Liver (tissue), 9 donors: ENCODE measurements around the gene EPHA6. TPM values are rescaled to one million over a fixed set of nuclear protein-coding genes. Genes with fewer than 3 reads are reported as not detected.

Source experiments
- DNase-seq: peaks from one replicate; pipeline ENCODE4 v3.0.0-alpha.2; 2017; ENCODE audit warnings: low spot score
- H3K27ac ChIP-seq, 2 donors: one replicate each; pipeline ENCODE4 v1.7.0; 2013; ENCODE audit warnings: inconsistent platforms in 2 of 2, low read length in 2 of 2, control low read depth in 1 of 2, low read depth in 1 of 2, mild to moderate bottlenecking in 1 of 2
- H3K27me3 ChIP-seq, 4 donors: one replicate each; pipeline versions ENCODE4 v1.6.1 to v1.7.0; 2013; ENCODE audit warnings: low read length in 3 of 4, inconsistent platforms in 1 of 4, mild to moderate bottlenecking in 1 of 4, moderate library complexity in 1 of 4; ENCODE audit not compliant: control insufficient read depth in 4 of 4, insufficient read depth in 4 of 4
- H3K36me3 ChIP-seq, 4 donors: one replicate each; pipeline versions ENCODE4 v1.6.1 to v1.7.0; 2013; ENCODE audit warnings: low read length in 3 of 4, mild to moderate bottlenecking in 3 of 4, low read depth in 1 of 4, moderate library complexity in 1 of 4; ENCODE audit not compliant: control insufficient read depth in 4 of 4, insufficient read depth in 3 of 4
- H3K4me1 ChIP-seq, 4 donors: one replicate each; pipeline versions ENCODE4 v1.6.1 to v1.7.0; 2013; ENCODE audit warnings: low read length in 3 of 4, mild to moderate bottlenecking in 3 of 4, moderate library complexity in 1 of 4; ENCODE audit not compliant: control insufficient read depth in 4 of 4, insufficient read depth in 4 of 4
- H3K4me3 ChIP-seq, 3 donors: one replicate each; pipeline versions ENCODE4 v1.6.1 to v1.7.0; 2013; ENCODE audit warnings: low read length in 3 of 3, control low read depth in 1 of 3, low read depth in 1 of 3, mild to moderate bottlenecking in 1 of 3
- H3K9ac ChIP-seq, 2 donors: one replicate each; pipeline ENCODE4 v1.7.0; 2013; ENCODE audit warnings: low read length in 2 of 2, mild to moderate bottlenecking in 2 of 2, moderate library complexity in 2 of 2, control low read depth in 1 of 2, low read depth in 1 of 2
- H3K9me3 ChIP-seq, 4 donors: one replicate each; pipeline versions ENCODE4 v1.6.1 to v1.7.0; 2013; ENCODE audit warnings: low read length in 3 of 4; ENCODE audit not compliant: control insufficient read depth in 4 of 4
- EGR1 ChIP-seq, 2 donors: IDR thresholded peaks; 2 replicates each; pipeline ENCODE4 v1.6.1; 2016 to 2018; ENCODE audit warnings: antibody characterized with exemption in 2 of 2, low read depth in 2 of 2
- FOXA1 ChIP-seq: IDR thresholded peaks from 2 replicates; pipeline ENCODE4 v1.6.1; 2016; ENCODE audit warnings: antibody characterized with exemption
- FOXA2 ChIP-seq: IDR thresholded peaks from 2 replicates; pipeline ENCODE4 v1.6.1; 2016; ENCODE audit warnings: antibody characterized with exemption
- GABPA ChIP-seq, 2 donors: IDR thresholded peaks in 1 of 2; conservative IDR thresholded peaks in 1 of 2; 2 replicates each; pipeline ENCODE4 v1.6.1; 2016; ENCODE audit warnings: antibody characterized with exemption in 2 of 2, mild to moderate bottlenecking in 1 of 2, moderate library complexity in 1 of 2
- HNF4A ChIP-seq, 2 donors: conservative IDR thresholded peaks; 2 replicates each; pipeline ENCODE4 v1.6.1; 2016; ENCODE audit warnings: antibody characterized with exemption in 2 of 2, mild to moderate bottlenecking in 2 of 2
- HNF4G ChIP-seq: IDR thresholded peaks from 2 replicates; pipeline ENCODE4 v1.6.1; 2016; ENCODE audit warnings: antibody characterized with exemption
- JUND ChIP-seq, 2 donors: IDR thresholded peaks; 2 replicates each; pipeline ENCODE4 v1.6.1; 2016; ENCODE audit warnings: antibody characterized with exemption in 2 of 2
- NR2F2 ChIP-seq: IDR thresholded peaks from 2 replicates; pipeline ENCODE4 v1.6.1; 2016; ENCODE audit warnings: antibody characterized with exemption
- RAD21 ChIP-seq, 2 donors: IDR thresholded peaks; 2 replicates each; pipeline ENCODE4 v1.6.1; 2016; ENCODE audit warnings: antibody characterized with exemption in 2 of 2, mild to moderate bottlenecking in 2 of 2
- RXRA ChIP-seq, 2 donors: IDR thresholded peaks; 2 replicates each; pipeline ENCODE4 v1.6.1; 2017 to 2018; ENCODE audit warnings: antibody characterized with exemption in 2 of 2, mild to moderate bottlenecking in 1 of 2
- SP1 ChIP-seq: IDR thresholded peaks from 2 replicates; pipeline ENCODE4 v1.6.1; 2018; ENCODE audit warnings: antibody characterized with exemption, mild to moderate bottlenecking
- TAF1 ChIP-seq: conservative IDR thresholded peaks from 2 replicates; pipeline ENCODE4 v1.6.1; 2016; ENCODE audit warnings: antibody characterized with exemption, mild to moderate bottlenecking
- YY1 ChIP-seq: IDR thresholded peaks from 2 replicates; pipeline ENCODE4 v1.6.1; 2016; ENCODE audit warnings: antibody characterized with exemption, mild to moderate bottlenecking
- polyA plus RNA-seq, 2 donors: library from polyadenylated mRNA; stranded (reverse) in 1 of 2; unstranded in 1 of 2; fragments of 200-250 nt in 1 of 2; fragments of >200 nt in 1 of 2; fragmentation: Nextera tagmentation in 1 of 2; extraction: Ambion mirVana in 1 of 2; gene quantifications; one replicate each; pipeline versions ENCODE4 v1.2.1 to v1.2.3, GENCODE V29; 2013 to 2015
- total RNA-seq, 2 donors: library from RNA; depleted of rRNA; stranded (reverse); fragments of >200 nt; gene quantifications; one replicate each; pipeline ENCODE4 v1.2.3, GENCODE V29; 2014
- TF ChIP-seq, protein P1 (sequence below): IDR thresholded peaks from 2 replicates; pipeline ENCODE4 v1.6.1; 2016; ENCODE audit warnings: antibody characterized with exemption
- TF ChIP-seq, protein P2 (sequence below): IDR thresholded peaks from 2 replicates; pipeline ENCODE4 v1.6.1; 2016; ENCODE audit warnings: antibody characterized with exemption, mild to moderate bottlenecking
- TF ChIP-seq, protein P3 (sequence below): IDR thresholded peaks from 2 replicates; pipeline ENCODE4 v1.6.1; 2016; ENCODE audit warnings: antibody characterized with exemption
- TF ChIP-seq, protein P4 (sequence below): fragments of 150-350 bp; IDR thresholded peaks from 2 replicates; pipeline ENCODE4 v1.5.1; 2017; ENCODE audit warnings: improper control_type of control experiment, low read depth, low read length; ENCODE audit not compliant: missing input control
- TF ChIP-seq, protein P5 (sequence below): IDR thresholded peaks from 2 replicates; pipeline ENCODE4 v1.6.1; 2016; ENCODE audit warnings: antibody characterized with exemption
- donor health status: healthy.
- donor health status: healthy.
- donor health status: healthy.
- donor health status: healthy.
- donor health status: healthy.

The EPHA6 gene
- total and polyA plus RNA-seq, 4 donors = 0.05 to 0.17 (median 0.05) TPM; not detected in 1

DNA sequence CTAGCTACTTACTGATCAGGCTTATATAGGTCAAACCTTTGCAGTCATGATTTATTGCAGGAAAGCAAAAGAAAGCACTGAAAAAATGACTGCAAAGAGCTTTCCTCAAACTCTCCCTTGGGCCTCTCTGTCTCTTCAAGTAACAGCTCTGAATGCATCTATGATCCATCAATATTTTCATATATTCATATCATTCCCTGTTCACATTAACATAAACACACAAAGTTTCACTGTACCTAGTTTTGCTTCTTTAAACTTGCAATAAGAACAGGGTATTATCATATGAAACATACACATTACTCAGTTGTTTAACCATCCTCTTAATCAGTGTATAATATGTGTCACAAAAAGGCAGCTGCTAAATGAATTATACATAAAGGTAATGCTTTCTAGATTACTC is 842.2 kb downstream of the EPHA6 start:
- no peaks in the 10 kb centered on the region for H3K4me1 ChIP-seq
- no peak overlapping the region for H3K27ac ChIP-seq
- no peak for DNase-seq
- H3K9ac ChIP-seq = no peak overlapping the region
- peaks cover 0 to 4% (median 0%) of the 10 kb centered on the region in 4 donors for H3K27me3 ChIP-seq
- TF ChIP-seq RXRA (IDR thresholded peaks at IDR 0.05) (no peak), YY1 (no peak), HNF4G (no peak), JUND (IDR thresholded peaks at IDR 0.05) (no peak), GABPA (IDR thresholded peaks at IDR 0.05 in 1 of 2, conservative IDR thresholded peaks at IDR 0.05 in 1 of 2) (no peak), SP1 (no peak), EGR1 (IDR thresholded peaks at IDR 0.05; ENCODE audit: low read depth in 2 of 2) (no peak), FOXA2 (no peak), HNF4A (conservative IDR thresholded peaks at IDR 0.05) (no peak), FOXA1 (no peak), RAD21 (IDR thresholded peaks at IDR 0.05) (no peak), NR2F2 (no peak), TAF1 (no peak)
- TF ChIP-seq, protein P1, sequence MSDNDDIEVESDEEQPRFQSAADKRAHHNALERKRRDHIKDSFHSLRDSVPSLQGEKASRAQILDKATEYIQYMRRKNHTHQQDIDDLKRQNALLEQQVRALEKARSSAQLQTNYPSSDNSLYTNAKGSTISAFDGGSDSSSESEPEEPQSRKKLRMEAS = no peak
- TF ChIP-seq, protein P2, sequence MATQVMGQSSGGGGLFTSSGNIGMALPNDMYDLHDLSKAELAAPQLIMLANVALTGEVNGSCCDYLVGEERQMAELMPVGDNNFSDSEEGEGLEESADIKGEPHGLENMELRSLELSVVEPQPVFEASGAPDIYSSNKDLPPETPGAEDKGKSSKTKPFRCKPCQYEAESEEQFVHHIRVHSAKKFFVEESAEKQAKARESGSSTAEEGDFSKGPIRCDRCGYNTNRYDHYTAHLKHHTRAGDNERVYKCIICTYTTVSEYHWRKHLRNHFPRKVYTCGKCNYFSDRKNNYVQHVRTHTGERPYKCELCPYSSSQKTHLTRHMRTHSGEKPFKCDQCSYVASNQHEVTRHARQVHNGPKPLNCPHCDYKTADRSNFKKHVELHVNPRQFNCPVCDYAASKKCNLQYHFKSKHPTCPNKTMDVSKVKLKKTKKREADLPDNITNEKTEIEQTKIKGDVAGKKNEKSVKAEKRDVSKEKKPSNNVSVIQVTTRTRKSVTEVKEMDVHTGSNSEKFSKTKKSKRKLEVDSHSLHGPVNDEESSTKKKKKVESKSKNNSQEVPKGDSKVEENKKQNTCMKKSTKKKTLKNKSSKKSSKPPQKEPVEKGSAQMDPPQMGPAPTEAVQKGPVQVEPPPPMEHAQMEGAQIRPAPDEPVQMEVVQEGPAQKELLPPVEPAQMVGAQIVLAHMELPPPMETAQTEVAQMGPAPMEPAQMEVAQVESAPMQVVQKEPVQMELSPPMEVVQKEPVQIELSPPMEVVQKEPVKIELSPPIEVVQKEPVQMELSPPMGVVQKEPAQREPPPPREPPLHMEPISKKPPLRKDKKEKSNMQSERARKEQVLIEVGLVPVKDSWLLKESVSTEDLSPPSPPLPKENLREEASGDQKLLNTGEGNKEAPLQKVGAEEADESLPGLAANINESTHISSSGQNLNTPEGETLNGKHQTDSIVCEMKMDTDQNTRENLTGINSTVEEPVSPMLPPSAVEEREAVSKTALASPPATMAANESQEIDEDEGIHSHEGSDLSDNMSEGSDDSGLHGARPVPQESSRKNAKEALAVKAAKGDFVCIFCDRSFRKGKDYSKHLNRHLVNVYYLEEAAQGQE = no peak
- TF ChIP-seq, protein P3, sequence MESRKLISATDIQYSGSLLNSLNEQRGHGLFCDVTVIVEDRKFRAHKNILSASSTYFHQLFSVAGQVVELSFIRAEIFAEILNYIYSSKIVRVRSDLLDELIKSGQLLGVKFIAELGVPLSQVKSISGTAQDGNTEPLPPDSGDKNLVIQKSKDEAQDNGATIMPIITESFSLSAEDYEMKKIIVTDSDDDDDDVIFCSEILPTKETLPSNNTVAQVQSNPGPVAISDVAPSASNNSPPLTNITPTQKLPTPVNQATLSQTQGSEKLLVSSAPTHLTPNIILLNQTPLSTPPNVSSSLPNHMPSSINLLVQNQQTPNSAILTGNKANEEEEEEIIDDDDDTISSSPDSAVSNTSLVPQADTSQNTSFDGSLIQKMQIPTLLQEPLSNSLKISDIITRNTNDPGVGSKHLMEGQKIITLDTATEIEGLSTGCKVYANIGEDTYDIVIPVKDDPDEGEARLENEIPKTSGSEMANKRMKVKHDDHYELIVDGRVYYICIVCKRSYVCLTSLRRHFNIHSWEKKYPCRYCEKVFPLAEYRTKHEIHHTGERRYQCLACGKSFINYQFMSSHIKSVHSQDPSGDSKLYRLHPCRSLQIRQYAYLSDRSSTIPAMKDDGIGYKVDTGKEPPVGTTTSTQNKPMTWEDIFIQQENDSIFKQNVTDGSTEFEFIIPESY = no peak
- TF ChIP-seq, protein P4, sequence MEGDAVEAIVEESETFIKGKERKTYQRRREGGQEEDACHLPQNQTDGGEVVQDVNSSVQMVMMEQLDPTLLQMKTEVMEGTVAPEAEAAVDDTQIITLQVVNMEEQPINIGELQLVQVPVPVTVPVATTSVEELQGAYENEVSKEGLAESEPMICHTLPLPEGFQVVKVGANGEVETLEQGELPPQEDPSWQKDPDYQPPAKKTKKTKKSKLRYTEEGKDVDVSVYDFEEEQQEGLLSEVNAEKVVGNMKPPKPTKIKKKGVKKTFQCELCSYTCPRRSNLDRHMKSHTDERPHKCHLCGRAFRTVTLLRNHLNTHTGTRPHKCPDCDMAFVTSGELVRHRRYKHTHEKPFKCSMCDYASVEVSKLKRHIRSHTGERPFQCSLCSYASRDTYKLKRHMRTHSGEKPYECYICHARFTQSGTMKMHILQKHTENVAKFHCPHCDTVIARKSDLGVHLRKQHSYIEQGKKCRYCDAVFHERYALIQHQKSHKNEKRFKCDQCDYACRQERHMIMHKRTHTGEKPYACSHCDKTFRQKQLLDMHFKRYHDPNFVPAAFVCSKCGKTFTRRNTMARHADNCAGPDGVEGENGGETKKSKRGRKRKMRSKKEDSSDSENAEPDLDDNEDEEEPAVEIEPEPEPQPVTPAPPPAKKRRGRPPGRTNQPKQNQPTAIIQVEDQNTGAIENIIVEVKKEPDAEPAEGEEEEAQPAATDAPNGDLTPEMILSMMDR = no peak
- TF ChIP-seq, protein P5, sequence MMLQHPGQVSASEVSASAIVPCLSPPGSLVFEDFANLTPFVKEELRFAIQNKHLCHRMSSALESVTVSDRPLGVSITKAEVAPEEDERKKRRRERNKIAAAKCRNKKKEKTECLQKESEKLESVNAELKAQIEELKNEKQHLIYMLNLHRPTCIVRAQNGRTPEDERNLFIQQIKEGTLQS = no peak
- no peak overlapping the region for H3K4me3 ChIP-seq
- no peaks in the 10 kb centered on the region for H3K36me3 ChIP-seq
- no peaks in the 10 kb centered on the region for H3K9me3 ChIP-seq
